ENCODE measurements around the gene TUBB2A. TPM values are rescaled to one million over a fixed set of nuclear protein-coding genes. Genes with fewer than 3 reads are reported as not detected.

Gene TUBB2A
- total RNA-seq, 2 donors from 2014 or later = 17.2 to 39.6 TPM

GRCh38 chr6:3196770-3197169, 39.4 kb upstream of the TUBB2A start:
- 85% methylated on average over 5 of the region's 5 CpGs for WGBS
- Histone ChIP-seq H3K36me3 (no peaks in the 10 kb centered on the region), H3K27me3 (replicated peaks; ENCODE audit: insufficient read depth) (no peaks in the 10 kb centered on the region), H3K4me1 (replicated peaks) (no peaks in the 10 kb centered on the region), H3K27ac (no peak overlapping the region), H3K4me3 (no peak overlapping the region), H3K9me3 (no peaks in the 10 kb centered on the region)
- intact Hi-C loops (cut with DNase I) = no loop called here
- no peak for TF ChIP-seq POLR2A (IDR thresholded peaks at IDR 0.05)
- no peak for TF ChIP-seq CTCF (IDR thresholded peaks at IDR 0.05)
- no peak for TF ChIP-seq POLR2AphosphoS5 (IDR thresholded peaks at IDR 0.05)
- DNase-seq (ENCODE audit: low spot score) = no peak

GRCh38 chr6:3195695-3196497, 38.6 kb upstream of the TUBB2A start:
- H3K27me3 ChIP-seq (replicated peaks; ENCODE audit: insufficient read depth) = no peaks in the 10 kb centered on the region
- no peak overlapping the region for H3K4me3 ChIP-seq

GRCh38 chr6:3195420-3195694, 38.0 kb upstream of the TUBB2A start:
- intact Hi-C loops (cut with DNase I) = no loop called here
- no peaks in the 10 kb centered on the region for H3K4me1 ChIP-seq (replicated peaks)
- no peaks in the 10 kb centered on the region for H3K9me3 ChIP-seq
- WGBS = 76% methylated on average over 5 of the region's 5 CpGs
- no peak overlapping the region for H3K27ac ChIP-seq
- no peaks in the 10 kb centered on the region for H3K36me3 ChIP-seq
- H3K27me3 ChIP-seq (replicated peaks; ENCODE audit: insufficient read depth) = no peaks in the 10 kb centered on the region
- no peak for DNase-seq (ENCODE audit: low spot score)
- no peak overlapping the region for H3K4me3 ChIP-seq
- TF ChIP-seq POLR2A (IDR thresholded peaks at IDR 0.05) (no peak), POLR2AphosphoS5 (IDR thresholded peaks at IDR 0.05) (no peak), CTCF (IDR thresholded peaks at IDR 0.05) (no peak)

More at GRCh38 chr6:3195695-3196497, 38.6 kb upstream of the TUBB2A start:
- intact Hi-C loops (cut with DNase I) = no loop called here
- H3K27ac ChIP-seq = no peak overlapping the region
- TF ChIP-seq CTCF (IDR thresholded peaks at IDR 0.05) = no peak
- no peak for TF ChIP-seq POLR2A (IDR thresholded peaks at IDR 0.05)
- TF ChIP-seq POLR2AphosphoS5 (IDR thresholded peaks at IDR 0.05) = no peak
- WGBS = 77% methylated on average over 16 of the region's 16 CpGs
- no peaks in the 10 kb centered on the region for H3K4me1 ChIP-seq (replicated peaks)
- H3K36me3 ChIP-seq = no peaks in the 10 kb centered on the region
- H3K9me3 ChIP-seq = no peaks in the 10 kb centered on the region
- DNase-seq (ENCODE audit: low spot score) = no peak

GRCh38 chr6:3194535-3195419, 37.4 kb upstream of the TUBB2A start:
- Histone ChIP-seq H3K9me3 (no peaks in the 10 kb centered on the region), H3K27me3 (replicated peaks; ENCODE audit: insufficient read depth) (no peaks in the 10 kb centered on the region), H3K36me3 (no peaks in the 10 kb centered on the region), H3K4me3 (no peak overlapping the region), H3K4me1 (replicated peaks) (no peaks in the 10 kb centered on the region), H3K27ac (no peak overlapping the region)
- WGBS = 61% methylated on average over 19 of the region's 19 CpGs
- DNase-seq (ENCODE audit: low spot score) = no peak
- intact Hi-C loops (cut with DNase I) = no loop called here
- no peak for TF ChIP-seq CTCF (IDR thresholded peaks at IDR 0.05)

Measured in prostate gland (tissue), 2 donors.